NCI-H2171 treated with DMSO at 0.1 percent for 48 hours (cell line): ENCODE results near the gene ZFAND6.
A peak's percentile ranks its signal among the peaks of the same experiment; 100 is the strongest.

ENCODE experiments used
- DNase-seq: peaks from one replicate; lab custom pipeline; 2025; lab: John Stamatoyannopoulos, UW

ZFAND6 gene

DNA sequence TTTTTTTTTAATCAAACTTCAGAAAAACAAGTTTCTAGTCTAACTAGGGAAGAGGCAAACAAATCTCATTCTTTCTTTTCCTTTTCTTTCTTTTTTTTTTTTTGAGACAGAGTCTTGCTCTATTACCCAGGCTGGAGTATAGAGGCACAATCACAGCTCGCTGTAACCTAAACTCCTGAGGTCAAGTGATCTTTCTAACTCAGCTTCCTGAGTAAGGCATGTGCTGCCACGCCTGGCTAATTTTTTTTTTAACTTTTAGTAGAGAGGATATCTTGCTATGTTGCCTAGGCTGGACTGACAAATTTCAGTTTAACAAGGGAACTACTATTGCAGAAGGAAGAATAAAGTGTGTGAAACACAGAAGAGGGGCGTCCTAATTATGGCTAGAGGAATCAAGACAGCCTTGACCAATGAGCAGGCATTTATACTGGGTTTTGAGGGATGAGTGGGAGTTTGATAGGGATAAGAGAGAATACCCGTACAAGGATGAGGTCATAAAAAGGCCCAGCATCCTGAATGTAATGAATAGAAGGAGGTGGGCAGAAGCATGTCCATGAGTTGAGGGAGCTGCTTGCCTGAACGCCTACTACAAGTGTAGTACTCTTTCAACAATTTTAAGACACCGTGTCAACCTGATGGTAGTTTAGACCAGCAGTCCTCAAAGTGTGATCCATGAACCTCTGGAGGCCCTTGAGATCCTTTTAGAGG lies 6.7 kb upstream of the ZFAND6 start:
- no peak for DNase-seq

DNA sequence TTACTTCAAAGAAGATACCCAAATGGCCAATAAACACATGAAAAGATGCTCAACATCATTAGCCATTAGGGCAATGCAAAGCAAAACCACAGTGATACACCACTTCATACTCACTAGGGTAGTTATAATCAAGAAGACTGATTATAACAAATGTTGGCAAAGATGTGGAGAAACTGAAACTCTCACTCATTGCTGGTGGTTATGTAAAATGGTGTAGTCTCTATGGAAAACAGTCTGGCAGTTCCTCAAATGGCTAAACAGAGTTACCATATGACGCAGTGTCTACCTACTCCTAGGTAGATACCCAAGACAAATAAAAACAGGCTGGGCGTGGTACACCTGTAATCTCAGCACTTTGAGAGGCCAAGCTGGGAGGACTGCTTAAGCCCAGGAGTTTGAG lies 3.5 kb upstream of the ZFAND6 start:
- no peak for DNase-seq

DNA sequence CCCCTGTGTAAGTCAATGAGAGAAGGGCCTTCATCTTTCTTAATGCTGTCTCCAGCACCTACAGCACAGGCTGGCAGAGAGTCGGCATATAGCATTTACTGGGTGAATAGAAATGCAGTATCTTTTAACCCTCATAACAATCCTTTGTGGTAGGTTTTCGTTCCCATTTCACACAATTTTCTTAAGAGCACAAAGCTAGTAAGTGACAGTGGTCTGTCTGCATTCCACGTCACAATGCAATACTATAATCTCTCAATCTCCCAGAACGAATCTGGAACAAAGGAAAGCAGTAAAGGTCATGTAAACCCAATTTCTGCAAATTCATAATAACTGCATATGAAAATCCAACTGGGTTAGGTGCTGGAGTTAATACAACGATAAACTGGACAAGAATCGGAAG lies 1.4 kb upstream of the ZFAND6 start:
- DNase-seq, result no peak

DNA sequence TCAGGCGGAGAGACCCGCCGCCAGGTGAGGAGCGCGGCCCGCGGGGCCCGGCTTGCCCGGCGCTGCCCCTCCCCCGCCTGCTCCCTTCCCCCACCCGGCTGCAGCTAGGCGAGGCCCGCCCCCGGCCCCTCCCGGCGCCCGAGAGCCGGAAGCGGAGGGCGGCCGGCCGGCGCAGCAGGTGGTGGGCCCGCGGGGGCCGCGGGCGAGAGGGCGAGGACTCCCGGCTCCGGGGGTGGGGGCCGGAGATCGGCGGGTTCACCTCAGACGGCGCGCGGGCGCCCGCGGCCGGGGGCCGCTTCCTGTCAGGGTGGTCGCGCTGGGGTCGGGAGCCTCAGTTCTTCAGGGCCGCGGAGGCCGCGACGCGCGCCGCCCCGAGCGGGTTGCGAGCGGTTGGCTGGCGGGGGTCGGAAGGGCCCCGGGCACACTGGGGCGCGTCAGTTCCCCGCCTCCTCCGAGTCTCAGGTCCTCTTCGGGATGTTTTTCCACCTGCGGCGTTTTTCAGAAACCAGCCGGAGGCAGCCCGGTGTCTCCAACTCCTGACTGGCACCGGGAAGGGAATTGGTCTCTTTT lies 395 bp downstream of the ZFAND6 start:
- peak; percentile 60 for DNase-seq

DNA sequence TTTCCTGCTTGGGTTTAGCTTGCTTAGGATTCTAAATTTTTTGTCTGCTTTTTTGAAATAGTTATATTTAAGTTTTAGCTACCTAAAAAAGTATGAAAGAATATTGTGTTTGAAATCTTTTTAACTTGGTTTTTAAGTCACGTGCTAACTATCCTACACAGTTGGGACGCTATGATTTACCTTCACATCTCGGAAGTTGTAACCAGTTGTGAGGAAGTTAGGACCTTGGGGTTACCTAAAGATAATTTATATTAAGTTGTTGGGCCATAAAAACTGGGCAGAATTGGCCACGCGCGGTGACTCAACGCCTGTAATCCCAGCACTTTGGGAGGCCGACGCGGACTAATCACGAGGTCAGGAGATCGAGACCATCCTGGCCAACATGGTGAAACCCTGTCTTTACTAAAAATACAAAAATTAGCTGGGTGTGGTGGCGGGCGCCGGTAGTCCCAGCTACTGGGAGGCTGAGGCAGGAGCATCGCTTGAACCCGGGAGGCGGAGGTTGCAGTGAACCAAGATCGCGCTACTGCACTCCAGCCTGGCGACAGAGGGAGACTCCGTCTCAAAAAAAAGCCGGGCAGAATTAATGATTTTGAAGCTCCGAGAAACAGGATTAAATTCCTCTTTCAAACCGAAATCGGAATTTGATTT lies 1.0 kb downstream of the ZFAND6 start:
- DNase-seq, result no peak

DNA sequence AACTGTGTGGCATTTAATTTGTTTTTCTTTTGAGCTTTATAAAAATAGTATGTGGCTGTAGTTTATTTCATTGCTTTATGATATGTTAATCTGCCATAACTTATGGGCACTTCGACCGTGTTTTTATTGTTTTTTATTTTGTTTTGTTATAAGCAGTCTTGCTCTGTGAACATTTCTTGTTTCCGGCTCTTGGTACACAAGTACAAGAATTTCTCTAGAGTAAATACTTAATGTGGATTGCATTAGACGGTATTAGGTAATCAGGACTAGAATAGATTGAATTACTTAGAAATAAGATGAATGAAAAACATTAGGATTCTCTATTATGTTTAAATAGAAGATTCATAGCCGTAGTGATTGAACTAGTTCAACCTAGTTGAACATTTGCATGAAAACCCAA lies 2.1 kb downstream of the ZFAND6 start:
- no peak for DNase-seq

DNA sequence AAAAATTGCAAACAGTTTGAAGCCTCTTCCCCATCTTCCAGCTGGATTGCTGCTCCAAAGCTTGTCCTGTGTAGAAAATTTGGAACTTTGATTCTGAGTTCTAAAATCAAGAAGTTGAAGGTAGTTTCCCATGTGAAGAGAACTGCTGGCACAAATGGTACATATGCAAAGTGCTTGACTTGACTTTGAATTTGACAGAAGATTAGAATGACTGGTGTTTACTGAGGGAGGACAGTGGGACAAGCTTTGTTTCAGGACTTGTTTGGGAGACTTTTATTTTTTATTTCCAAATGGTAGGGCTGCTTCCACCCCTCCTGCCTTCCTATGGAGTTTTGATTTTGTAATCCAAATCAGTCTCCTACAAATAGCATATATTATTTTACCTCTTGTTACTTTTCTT lies 7.4 kb downstream of the ZFAND6 start:
- no peak for DNase-seq

DNA sequence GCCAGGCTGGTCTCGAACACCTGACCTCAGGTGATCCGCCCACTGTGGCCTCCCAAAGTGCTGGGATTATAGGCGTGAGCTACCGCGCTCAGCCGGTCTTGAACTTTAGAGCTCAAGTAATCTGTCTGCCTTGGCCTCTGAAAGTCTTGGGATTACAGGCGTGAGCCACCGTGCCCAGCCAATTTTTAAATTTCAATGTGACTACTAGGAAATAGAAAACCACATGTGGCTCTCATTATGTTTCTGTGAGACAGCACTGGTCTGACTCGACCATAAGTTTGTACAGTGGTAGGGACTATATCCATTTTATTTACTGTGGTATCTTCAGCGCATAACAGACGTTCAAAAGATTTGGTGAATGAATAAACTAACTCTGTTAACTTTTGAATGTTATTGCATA lies 9.1 kb downstream of the ZFAND6 start:
- DNase-seq, result no peak

DNA sequence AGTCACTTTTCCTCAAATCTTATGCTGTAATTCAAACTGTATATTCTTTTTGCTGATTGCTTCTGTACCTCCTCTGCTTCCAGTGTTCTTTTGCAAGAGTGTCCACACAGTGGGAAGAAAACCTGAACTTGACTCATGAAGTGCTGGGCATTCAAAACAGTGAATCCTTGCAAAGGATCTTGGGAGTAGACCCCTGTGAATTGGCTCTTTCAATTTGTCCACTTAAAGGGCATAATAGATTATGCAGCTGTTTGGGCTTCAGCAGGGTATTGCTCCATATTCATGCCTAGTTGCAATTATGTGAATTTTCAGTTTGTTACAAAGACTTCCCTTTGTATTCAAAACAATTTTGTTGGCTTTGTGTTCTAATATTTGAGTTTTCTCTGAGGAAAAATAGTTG lies 11.4 kb downstream of the ZFAND6 start:
- DNase-seq, result no peak

DNA sequence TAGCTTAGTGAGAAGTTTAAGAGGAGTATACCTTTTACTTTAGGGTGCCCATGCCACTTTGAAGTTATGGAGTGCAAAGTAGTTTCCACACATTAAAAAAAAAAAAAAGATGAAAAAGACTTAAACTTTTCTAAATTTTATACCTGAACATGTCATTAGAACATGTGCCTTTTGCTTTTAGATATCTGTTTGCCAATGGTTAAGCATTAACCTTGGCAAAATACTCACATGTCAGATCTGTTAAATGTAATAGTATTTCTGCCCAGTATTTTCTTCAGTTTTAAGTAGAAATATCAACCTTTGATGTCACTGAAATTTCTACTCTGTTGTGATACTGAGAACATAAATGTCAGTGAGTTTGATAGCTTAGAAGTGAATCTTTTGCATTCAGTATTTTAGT lies 12.2 kb downstream of the ZFAND6 start:
- DNase-seq, result no peak

DNA sequence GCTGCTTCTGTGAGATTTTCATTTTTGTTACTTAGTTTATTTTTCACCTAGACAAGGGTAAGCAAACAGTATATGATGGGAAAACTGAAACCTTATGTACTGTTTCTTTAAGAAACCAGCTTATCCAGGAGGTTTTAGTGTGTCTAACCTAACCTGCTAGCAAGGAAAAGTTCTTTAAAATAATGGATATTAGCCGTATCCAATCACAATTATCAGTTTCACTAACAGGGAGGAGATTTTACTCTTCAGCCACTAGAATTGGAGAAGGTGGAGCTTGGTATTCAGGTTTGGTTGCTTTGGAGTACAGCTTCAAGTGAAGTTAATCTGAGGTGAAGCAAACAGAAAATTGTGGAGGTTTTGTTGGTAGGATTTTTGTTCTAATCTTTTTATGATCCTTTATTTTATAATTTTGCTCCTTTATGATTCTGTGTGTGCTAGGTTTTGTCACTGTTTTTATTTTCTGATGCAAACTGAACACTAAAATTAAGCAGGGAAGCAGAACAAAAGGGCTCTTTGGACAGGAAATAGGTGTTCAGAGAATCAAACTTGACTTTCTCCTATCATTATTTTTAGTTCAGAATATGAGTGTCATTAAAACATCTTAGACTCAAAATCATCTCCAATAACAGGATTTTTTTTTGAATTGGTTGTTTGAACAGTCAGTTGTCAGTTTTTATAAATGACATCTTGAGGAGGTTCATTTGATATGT lies 13.0 kb downstream of the ZFAND6 start:
- peak; percentile 89 for DNase-seq

DNA sequence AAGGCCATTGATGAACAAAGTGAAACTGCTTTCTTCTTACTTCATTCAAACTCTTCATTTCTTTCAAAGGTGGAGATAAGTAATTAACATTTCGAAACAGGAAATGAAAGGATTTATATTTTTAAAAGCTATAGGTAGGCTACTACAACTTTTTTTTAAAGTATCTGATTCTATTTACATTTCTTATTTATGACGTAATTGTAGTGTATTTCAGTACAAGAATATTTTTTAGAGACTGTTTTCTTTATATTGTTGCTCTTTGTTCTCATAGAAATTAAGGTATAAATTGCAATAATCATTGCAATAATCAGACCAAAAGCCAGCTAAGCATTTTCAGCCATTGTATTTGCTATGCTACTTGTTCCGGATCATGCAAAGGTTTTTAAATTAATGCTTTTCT lies 13.7 kb downstream of the ZFAND6 start:
- DNase-seq, result no peak

DNA sequence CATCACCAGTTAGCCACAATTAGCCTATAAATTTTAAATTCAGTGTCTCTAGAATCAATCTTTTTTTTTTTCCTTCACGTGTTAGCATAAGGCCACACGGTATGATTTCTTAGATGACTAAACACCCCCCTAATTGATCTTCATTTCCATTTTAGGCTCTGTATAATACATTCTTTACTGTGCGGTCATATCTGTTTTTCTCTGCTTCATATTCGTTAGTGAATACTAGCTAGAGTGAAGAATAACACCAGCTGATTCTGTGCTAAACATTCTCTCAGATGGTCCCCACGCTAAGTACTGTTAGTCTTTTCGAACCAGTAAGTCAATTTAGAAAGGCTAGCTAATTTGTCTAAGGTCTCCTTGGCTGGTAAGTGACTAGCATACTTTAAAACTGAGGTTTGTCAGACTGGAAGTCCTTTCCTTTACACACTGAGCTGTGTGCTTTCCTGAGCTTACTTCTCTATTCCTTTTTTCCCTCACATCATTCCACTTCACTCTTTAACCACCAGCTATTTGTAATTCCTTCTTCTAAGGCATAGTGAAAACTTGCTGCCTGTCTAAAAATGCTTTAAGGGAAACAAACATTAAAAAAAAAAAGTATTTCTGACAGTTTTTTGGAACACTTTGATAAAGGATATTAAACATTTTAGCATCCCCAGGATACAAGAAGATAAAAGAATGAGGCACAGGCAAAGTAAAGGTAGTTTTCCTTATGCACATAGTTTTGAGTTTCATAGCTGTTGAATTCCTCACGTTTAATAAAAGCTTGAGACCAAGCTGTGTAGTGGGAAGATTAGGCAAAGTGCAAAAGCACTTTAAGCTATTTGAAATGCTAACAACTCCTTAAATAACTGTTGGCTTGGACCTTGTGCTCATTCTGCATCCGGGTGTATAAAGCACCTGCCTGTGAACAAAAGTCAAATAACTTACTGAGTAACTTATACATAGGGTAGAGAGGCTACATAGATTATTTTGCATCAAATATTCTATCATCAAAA lies 17.1 kb downstream of the ZFAND6 start:
- no peak for DNase-seq

DNA sequence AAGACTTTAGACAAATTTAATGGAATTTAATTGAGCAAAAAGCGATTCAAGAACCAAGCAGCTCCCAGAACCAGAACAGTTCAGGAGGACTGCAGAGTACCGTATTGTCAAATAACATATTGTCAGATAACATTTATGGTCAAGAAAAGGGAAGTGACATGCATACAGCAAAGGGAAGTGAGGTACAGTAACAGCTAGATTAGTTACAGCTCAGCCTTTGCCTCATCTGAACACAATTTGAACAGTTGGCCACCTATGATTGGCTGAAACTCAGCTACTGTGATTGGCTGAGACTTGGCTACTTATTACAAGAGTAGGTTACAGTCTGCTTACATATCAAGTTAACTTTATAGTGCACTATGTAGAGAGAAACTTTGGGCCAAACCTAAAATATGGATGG lies 21.9 kb downstream of the ZFAND6 start:
- no peak for DNase-seq

DNA sequence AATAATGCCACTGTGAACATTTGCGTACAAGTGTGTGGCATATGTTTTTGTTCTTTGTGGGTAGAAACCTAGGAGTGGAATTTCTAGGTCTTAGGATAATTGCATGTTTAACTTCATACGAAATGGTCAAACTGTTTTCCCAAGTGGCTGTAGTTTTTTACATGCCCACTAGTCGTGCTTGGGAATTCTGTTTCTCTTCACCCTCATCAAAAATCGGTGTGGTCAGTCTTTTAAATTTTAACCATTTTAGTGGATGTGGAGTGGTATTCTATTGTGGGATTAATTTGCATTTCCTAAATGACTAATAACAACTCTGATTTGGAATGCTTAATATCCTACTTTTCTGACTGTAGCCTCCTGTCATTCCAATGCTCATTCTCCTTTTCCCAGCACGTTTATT lies 27.6 kb downstream of the ZFAND6 start:
- no peak for DNase-seq

DNA sequence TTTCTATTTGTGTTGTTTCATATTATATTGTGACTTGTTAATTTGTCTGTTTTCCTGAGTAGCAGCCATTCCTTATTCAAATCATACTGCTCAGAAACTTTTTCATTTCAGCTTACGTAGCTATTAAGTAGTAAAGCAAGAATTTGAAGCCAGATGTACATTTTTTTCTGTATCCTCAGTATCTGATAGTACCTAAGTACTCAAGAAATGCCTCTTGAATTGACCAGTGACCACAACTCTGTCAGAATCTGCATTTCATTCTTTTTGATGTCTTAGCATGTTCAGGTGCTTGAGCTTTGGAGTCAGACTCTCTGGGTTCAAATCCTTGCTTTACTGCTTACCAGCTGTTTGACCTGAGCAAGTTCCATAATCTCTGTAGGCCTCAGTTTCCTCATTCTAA lies 30.6 kb downstream of the ZFAND6 start:
- no peak for DNase-seq

DNA sequence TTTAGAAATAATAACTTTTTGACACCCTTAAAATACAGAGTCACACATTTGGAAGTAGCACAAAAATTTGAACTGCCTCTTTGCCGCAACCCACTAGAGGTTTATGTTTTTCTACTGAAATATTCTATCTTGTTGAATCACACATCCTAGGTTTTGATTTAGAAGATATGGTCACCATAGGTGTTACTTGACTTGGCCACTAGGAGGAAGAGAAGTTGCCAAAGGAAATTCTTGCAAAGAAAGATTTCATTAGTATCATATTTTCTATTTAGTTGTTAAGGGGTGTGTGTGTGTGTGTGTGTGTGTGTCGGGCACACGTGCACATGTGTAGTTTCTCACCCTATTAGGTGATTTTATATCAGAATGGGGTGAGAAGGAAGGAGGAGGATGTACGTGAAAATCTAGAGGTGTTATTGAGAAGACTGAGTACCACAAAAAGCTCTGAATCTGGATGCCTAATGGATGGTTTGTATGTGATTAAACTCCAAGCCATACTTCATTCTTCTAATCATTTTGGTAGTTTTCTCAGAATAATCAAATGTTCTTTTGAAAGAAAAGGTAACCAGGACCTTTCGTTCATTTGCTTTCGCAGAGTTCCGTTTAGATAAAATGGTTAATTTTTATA lies 31.5 kb downstream of the ZFAND6 start:
- DNase-seq, result no peak

DNA sequence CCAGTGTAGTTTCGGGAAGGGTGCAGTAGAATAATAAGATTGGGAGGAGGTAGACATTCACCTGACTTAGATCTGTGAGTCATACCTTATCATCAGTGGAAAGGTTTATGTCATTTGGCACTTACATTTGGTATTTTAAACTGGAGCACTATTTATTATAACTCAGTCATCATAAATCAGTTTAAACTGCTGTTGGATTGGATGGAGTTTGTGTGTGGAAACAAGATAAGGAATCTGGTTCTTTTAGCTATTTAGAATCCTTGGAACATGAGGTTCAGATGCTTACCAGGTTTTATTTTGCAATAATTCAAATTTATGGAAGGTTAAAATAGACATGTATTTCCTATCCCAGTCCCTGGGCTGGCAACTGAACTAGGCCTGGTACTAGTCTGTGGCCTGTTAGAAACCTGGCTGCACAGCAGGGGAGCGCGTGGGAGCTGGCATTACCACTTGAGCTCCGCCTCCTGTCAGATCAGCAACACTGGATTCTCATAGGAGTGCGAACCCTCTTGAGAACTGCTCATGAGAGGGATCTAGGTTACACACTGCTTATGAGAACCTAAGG lies 34.5 kb downstream of the ZFAND6 start:
- peak; percentile 62 for DNase-seq

DNA sequence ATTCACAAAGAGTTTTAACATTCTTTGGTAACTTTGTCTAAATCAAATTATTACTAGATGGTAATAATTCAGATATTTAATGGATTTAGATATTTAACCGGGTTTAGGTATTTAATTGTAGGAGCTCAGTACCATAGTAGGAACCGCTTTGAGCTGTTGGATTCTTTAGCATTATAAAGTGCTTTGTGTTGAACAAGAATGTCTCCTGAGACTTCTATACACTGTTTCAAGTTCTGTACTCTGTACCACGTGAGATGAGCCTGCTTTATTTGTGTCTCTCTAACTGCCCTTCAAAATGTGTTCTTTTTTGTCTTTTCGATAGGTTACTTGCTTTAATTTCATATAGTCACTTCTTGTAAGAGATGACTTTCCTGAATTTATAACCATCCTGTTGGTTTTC lies 36.0 kb downstream of the ZFAND6 start:
- no peak for DNase-seq

DNA sequence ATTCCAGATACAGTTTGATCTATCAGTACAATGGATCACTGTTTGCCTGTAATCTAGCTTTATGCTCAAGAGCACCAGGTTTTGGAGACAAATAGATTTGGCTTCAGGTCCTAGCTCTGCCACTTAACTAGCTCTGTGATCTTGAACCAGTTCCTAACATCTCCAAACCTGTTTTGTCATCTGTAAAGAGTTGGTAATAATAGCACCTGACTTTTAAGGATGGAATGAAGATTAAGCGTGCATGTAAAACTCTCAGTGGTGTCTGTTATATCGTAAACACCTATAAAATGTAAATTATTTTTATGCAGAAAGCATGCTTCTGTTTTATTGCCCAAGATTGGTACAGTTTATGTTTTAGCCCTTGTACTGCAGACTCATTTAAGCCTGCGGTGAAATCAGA lies 36.5 kb downstream of the ZFAND6 start:
- DNase-seq, result no peak

DNA sequence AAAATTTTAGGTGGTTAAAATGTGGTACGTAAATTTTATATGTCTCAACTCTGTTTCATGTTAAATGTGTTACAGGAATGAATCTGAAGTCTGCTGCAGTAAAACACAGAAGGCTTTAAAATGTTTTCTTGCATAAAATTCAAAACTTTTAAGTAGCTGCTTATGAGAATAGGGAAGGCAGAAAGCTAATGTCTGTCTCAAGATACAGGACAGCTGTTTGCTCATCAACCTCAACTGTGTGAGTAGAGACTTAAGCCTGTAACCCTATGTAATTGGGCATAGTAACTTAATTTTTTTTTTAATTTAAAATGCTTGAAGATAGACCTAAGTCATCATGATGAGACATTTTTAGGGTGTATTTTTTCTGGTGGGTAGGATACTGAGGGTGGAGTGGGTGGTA lies 38.9 kb downstream of the ZFAND6 start:
- DNase-seq, result no peak
